Liver (tissue), 9 donors: Measurements from ENCODE around the gene CDC42SE2. TPM values are rescaled to one million over a fixed set of nuclear protein-coding genes. Genes with fewer than 3 reads are reported as not detected.

Source experiments
- DNase-seq: peaks from one replicate; pipeline ENCODE4 v3.0.0-alpha.2; 2017; ENCODE audit warnings: low spot score
- H3K27ac ChIP-seq, 2 donors: one replicate each; pipeline ENCODE4 v1.7.0; 2013; ENCODE audit warnings: inconsistent platforms in 2 of 2, low read length in 2 of 2, control low read depth in 1 of 2, low read depth in 1 of 2, mild to moderate bottlenecking in 1 of 2
- H3K27me3 ChIP-seq, 4 donors: one replicate each; pipeline versions ENCODE4 v1.6.1 to v1.7.0; 2013; ENCODE audit warnings: low read length in 3 of 4, inconsistent platforms in 1 of 4, mild to moderate bottlenecking in 1 of 4, moderate library complexity in 1 of 4; ENCODE audit not compliant: control insufficient read depth in 4 of 4, insufficient read depth in 4 of 4
- H3K36me3 ChIP-seq, 4 donors: one replicate each; pipeline versions ENCODE4 v1.6.1 to v1.7.0; 2013; ENCODE audit warnings: low read length in 3 of 4, mild to moderate bottlenecking in 3 of 4, low read depth in 1 of 4, moderate library complexity in 1 of 4; ENCODE audit not compliant: control insufficient read depth in 4 of 4, insufficient read depth in 3 of 4
- H3K4me1 ChIP-seq, 4 donors: one replicate each; pipeline versions ENCODE4 v1.6.1 to v1.7.0; 2013; ENCODE audit warnings: low read length in 3 of 4, mild to moderate bottlenecking in 3 of 4, moderate library complexity in 1 of 4; ENCODE audit not compliant: control insufficient read depth in 4 of 4, insufficient read depth in 4 of 4
- H3K4me3 ChIP-seq, 3 donors: one replicate each; pipeline versions ENCODE4 v1.6.1 to v1.7.0; 2013; ENCODE audit warnings: low read length in 3 of 3, control low read depth in 1 of 3, low read depth in 1 of 3, mild to moderate bottlenecking in 1 of 3
- H3K9ac ChIP-seq, 2 donors: one replicate each; pipeline ENCODE4 v1.7.0; 2013; ENCODE audit warnings: low read length in 2 of 2, mild to moderate bottlenecking in 2 of 2, moderate library complexity in 2 of 2, control low read depth in 1 of 2, low read depth in 1 of 2
- H3K9me3 ChIP-seq, 4 donors: one replicate each; pipeline versions ENCODE4 v1.6.1 to v1.7.0; 2013; ENCODE audit warnings: low read length in 3 of 4; ENCODE audit not compliant: control insufficient read depth in 4 of 4
- CTCF ChIP-seq: fragments of 150-350 bp; IDR thresholded peaks from 2 replicates; pipeline ENCODE4 v1.5.1; 2017; ENCODE audit warnings: improper control_type of control experiment, low read depth, low read length; ENCODE audit not compliant: missing input control
- FOXA2 ChIP-seq: IDR thresholded peaks from 2 replicates; pipeline ENCODE4 v1.6.1; 2016; ENCODE audit warnings: antibody characterized with exemption
- GABPA ChIP-seq, 2 donors: IDR thresholded peaks in 1 of 2; conservative IDR thresholded peaks in 1 of 2; 2 replicates each; pipeline ENCODE4 v1.6.1; 2016; ENCODE audit warnings: antibody characterized with exemption in 2 of 2, mild to moderate bottlenecking in 1 of 2, moderate library complexity in 1 of 2
- HNF4G ChIP-seq: IDR thresholded peaks from 2 replicates; pipeline ENCODE4 v1.6.1; 2016; ENCODE audit warnings: antibody characterized with exemption
- JUND ChIP-seq, 2 donors: IDR thresholded peaks; 2 replicates each; pipeline ENCODE4 v1.6.1; 2016; ENCODE audit warnings: antibody characterized with exemption in 2 of 2
- NR2F2 ChIP-seq: IDR thresholded peaks from 2 replicates; pipeline ENCODE4 v1.6.1; 2016; ENCODE audit warnings: antibody characterized with exemption
- RAD21 ChIP-seq, 2 donors: IDR thresholded peaks; 2 replicates each; pipeline ENCODE4 v1.6.1; 2016; ENCODE audit warnings: antibody characterized with exemption in 2 of 2, mild to moderate bottlenecking in 2 of 2
- RXRA ChIP-seq, 2 donors: IDR thresholded peaks; 2 replicates each; pipeline ENCODE4 v1.6.1; 2017 to 2018; ENCODE audit warnings: antibody characterized with exemption in 2 of 2, mild to moderate bottlenecking in 1 of 2
- SP1 ChIP-seq: IDR thresholded peaks from 2 replicates; pipeline ENCODE4 v1.6.1; 2018; ENCODE audit warnings: antibody characterized with exemption, mild to moderate bottlenecking
- TAF1 ChIP-seq: conservative IDR thresholded peaks from 2 replicates; pipeline ENCODE4 v1.6.1; 2016; ENCODE audit warnings: antibody characterized with exemption, mild to moderate bottlenecking
- YY1 ChIP-seq: IDR thresholded peaks from 2 replicates; pipeline ENCODE4 v1.6.1; 2016; ENCODE audit warnings: antibody characterized with exemption, mild to moderate bottlenecking
- ZBTB33 ChIP-seq: IDR thresholded peaks from 2 replicates; pipeline ENCODE4 v1.6.1; 2016; ENCODE audit warnings: antibody characterized with exemption
- WGBS: extraction: QIAGEN DNeasy Blood & Tissue Kit; methylation state at CpG from one replicate; pipeline ENCODE4 v1.1.7; 2013; 5-methylcytosine and 5-hydroxymethylcytosine counted together
- polyA plus RNA-seq, 2 donors: library from polyadenylated mRNA; stranded (reverse) in 1 of 2; unstranded in 1 of 2; fragments of 200-250 nt in 1 of 2; fragments of >200 nt in 1 of 2; fragmentation: Nextera tagmentation in 1 of 2; extraction: Ambion mirVana in 1 of 2; gene quantifications; one replicate each; pipeline versions ENCODE4 v1.2.1 to v1.2.3, GENCODE V29; 2013 to 2015
- total RNA-seq, 2 donors: library from RNA; depleted of rRNA; stranded (reverse); fragments of >200 nt; gene quantifications; one replicate each; pipeline ENCODE4 v1.2.3, GENCODE V29; 2014
- TF ChIP-seq, protein P1 (sequence below): IDR thresholded peaks from 2 replicates; pipeline ENCODE4 v1.6.1; 2016; ENCODE audit warnings: antibody characterized with exemption
- donor health status: healthy.
- donor health status: healthy.
- donor health status: healthy.
- donor health status: healthy.
- donor health status: healthy.

Gene CDC42SE2
- total and polyA plus RNA-seq, 4 donors: 7.8 to 31.7 (median 17.0) TPM

GRCh38 chr5:131389096-131389868, 125.4 kb downstream of the CDC42SE2 start:
- no peak for DNase-seq
- H3K27ac ChIP-seq: no peak overlapping the region
- peaks cover 5 to 32% (median 26%) of the 10 kb centered on the region in 4 donors for H3K4me1 ChIP-seq
- no peak overlapping the region for H3K9ac ChIP-seq
- 91% methylated on average over 4 of the region's 4 CpGs for WGBS
- H3K27me3 ChIP-seq: no peaks in the 10 kb centered on the region
- TF ChIP-seq ZBTB33: no peak
- H3K36me3 ChIP-seq: peaks cover 0 to 10% (median under 1%) of the 10 kb centered on the region in 4 donors
- no peaks in the 10 kb centered on the region for H3K9me3 ChIP-seq
- H3K4me3 ChIP-seq: no peak overlapping the region

DNA sequence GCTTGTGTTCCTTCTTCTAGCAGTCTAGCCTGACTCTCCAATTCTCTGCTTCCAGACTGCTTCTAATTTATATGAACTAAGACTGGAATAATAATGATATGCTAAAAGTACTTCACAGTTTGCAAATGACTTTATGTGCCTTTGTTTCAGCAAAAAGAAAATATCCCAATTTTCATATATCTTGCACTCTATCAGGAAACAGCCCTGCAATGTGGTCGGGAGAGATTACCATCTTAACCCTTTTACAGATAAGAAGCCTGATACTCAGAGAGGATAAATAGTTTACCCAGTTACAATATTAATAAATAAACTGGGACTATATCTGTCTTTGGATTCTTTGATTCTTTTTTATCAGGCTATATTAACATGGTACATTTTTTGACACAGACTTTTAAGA, 126.0 kb downstream of the CDC42SE2 start:
- TF ChIP-seq NR2F2 (no peak), SP1 (no peak), RAD21 (IDR thresholded peaks at IDR 0.05) (no peak), JUND (IDR thresholded peaks at IDR 0.05) (no peak), RXRA (IDR thresholded peaks at IDR 0.05) (no peak), CTCF (no peak), TAF1 (no peak), FOXA2 (no peak)
- TF ChIP-seq, protein P1, sequence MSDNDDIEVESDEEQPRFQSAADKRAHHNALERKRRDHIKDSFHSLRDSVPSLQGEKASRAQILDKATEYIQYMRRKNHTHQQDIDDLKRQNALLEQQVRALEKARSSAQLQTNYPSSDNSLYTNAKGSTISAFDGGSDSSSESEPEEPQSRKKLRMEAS: no peak
- Histone ChIP-seq H3K4me1 (peaks cover 5 to 36% (median 28%) of the 10 kb centered on the region in 4 donors), H3K27ac (no peak overlapping the region), H3K9me3 (no peaks in the 10 kb centered on the region), H3K27me3 (no peaks in the 10 kb centered on the region), H3K4me3 (no peak overlapping the region), H3K36me3 (peaks cover 0 to 10% (median under 1%) of the 10 kb centered on the region in 4 donors), H3K9ac (no peak overlapping the region)
- DNase-seq: no peak
- 73% methylated on average over 1 of the region's 1 CpG for WGBS

- H3K4me1 ChIP-seq: peaks cover 4 to 31% (median 19%) of the 10 kb centered on the region in 4 donors
- no peak for DNase-seq
- H3K36me3 ChIP-seq: peaks cover 0 to 12% (median 2%) of the 10 kb centered on the region in 4 donors
- H3K9ac ChIP-seq: no peak overlapping the region
- no peaks in the 10 kb centered on the region for H3K9me3 ChIP-seq
- WGBS: 62% methylated on average over 5 of the region's 5 CpGs
- peak overlapping the region; percentile 13 to 91 for H3K27ac ChIP-seq
- no peak overlapping the region for H3K4me3 ChIP-seq
- no peaks in the 10 kb centered on the region for H3K27me3 ChIP-seq
- TF ChIP-seq JUND (IDR thresholded peaks at IDR 0.05) (no peak), RAD21 (IDR thresholded peaks at IDR 0.05) (no peak), RXRA (IDR thresholded peaks at IDR 0.05) (no peak), YY1 (no peak), ZBTB33 (no peak), GABPA (IDR thresholded peaks at IDR 0.05 in 1 of 2, conservative IDR thresholded peaks at IDR 0.05 in 1 of 2) (no peak), SP1 (no peak), CTCF (no peak), TAF1 (no peak), FOXA2 (no peak), HNF4G (no peak), NR2F2 (no peak)
- TF ChIP-seq, protein P1: no peak
Measured at GRCh38 chr5:131392466-131393095, 128.7 kb downstream of the CDC42SE2 start.
